H1 (cell line): ENCODE results near the gene FXYD7. TPM values are rescaled to one million over a fixed set of nuclear protein-coding genes. Genes with fewer than 3 reads are reported as not detected.

Source experiments
- polyA plus RNA-seq, 7 experiments: library from polyadenylated mRNA; depleted of rRNA in 3 of 7; stranded (reverse) in 5 of 7; unstranded in 2 of 7; fragments of >200 nt in 5 of 7; fragments of 200-250 nt in 2 of 7; gene quantifications; 1 replicate in 5 of 7; 2 replicates in 1 of 7; 4 replicates in 1 of 7; pipeline versions ENCODE4 v1.2.1 to v1.2.3, GENCODE V29; 2011 to 2013; ENCODE audit warnings: missing spikeins in 2 of 7, mixed read lengths in 2 of 7
- total RNA-seq: library from RNA; stranded (reverse); fragmentation: NEBNext Ultra II Directional; extraction: Animal tissue kit (Norgen Biotek cat#: 25700); gene quantifications from 2 replicates; pipeline ENCODE4 v1.2.1, GENCODE V29; 2021
- TF ChIP-seq, protein P1 (sequence below): fragments of 300-600 bp; sonication (generic); IDR thresholded peaks from 2 replicates; pipeline ENCODE4 v1.7.1; 2012; ENCODE audit warnings: low read length, moderate library complexity, mild to moderate bottlenecking, inconsistent platforms; ENCODE audit not compliant: insufficient replicate concordance

Gene FXYD7
- total and polyA plus RNA-seq, 2 of the 8 experiments (the other 6 are each of a cell fraction or from before 2014, with no cell fraction given): 12.1 to 14.3 TPM

DNA sequence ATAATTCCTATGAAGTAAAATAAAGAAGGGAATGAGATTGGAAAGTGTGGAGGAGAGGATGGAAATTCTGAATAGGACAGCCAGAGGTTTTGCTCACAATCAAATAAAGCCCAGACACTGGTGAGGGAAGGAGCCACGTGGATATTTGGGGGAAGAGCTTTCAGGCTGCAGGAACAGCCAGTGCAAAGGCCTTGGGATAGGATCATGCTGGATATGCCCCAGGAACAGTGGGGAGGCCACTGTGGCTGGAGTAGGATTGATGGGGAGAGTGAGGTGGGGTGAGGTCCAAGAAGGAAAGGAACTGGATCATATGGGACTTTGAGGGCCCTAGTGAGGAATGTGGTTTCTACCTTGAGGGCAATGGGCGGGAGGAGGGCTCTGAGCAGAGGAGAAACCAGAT is 7.4 kb downstream of the FXYD7 start (continued):
- TF ChIP-seq, protein P1, sequence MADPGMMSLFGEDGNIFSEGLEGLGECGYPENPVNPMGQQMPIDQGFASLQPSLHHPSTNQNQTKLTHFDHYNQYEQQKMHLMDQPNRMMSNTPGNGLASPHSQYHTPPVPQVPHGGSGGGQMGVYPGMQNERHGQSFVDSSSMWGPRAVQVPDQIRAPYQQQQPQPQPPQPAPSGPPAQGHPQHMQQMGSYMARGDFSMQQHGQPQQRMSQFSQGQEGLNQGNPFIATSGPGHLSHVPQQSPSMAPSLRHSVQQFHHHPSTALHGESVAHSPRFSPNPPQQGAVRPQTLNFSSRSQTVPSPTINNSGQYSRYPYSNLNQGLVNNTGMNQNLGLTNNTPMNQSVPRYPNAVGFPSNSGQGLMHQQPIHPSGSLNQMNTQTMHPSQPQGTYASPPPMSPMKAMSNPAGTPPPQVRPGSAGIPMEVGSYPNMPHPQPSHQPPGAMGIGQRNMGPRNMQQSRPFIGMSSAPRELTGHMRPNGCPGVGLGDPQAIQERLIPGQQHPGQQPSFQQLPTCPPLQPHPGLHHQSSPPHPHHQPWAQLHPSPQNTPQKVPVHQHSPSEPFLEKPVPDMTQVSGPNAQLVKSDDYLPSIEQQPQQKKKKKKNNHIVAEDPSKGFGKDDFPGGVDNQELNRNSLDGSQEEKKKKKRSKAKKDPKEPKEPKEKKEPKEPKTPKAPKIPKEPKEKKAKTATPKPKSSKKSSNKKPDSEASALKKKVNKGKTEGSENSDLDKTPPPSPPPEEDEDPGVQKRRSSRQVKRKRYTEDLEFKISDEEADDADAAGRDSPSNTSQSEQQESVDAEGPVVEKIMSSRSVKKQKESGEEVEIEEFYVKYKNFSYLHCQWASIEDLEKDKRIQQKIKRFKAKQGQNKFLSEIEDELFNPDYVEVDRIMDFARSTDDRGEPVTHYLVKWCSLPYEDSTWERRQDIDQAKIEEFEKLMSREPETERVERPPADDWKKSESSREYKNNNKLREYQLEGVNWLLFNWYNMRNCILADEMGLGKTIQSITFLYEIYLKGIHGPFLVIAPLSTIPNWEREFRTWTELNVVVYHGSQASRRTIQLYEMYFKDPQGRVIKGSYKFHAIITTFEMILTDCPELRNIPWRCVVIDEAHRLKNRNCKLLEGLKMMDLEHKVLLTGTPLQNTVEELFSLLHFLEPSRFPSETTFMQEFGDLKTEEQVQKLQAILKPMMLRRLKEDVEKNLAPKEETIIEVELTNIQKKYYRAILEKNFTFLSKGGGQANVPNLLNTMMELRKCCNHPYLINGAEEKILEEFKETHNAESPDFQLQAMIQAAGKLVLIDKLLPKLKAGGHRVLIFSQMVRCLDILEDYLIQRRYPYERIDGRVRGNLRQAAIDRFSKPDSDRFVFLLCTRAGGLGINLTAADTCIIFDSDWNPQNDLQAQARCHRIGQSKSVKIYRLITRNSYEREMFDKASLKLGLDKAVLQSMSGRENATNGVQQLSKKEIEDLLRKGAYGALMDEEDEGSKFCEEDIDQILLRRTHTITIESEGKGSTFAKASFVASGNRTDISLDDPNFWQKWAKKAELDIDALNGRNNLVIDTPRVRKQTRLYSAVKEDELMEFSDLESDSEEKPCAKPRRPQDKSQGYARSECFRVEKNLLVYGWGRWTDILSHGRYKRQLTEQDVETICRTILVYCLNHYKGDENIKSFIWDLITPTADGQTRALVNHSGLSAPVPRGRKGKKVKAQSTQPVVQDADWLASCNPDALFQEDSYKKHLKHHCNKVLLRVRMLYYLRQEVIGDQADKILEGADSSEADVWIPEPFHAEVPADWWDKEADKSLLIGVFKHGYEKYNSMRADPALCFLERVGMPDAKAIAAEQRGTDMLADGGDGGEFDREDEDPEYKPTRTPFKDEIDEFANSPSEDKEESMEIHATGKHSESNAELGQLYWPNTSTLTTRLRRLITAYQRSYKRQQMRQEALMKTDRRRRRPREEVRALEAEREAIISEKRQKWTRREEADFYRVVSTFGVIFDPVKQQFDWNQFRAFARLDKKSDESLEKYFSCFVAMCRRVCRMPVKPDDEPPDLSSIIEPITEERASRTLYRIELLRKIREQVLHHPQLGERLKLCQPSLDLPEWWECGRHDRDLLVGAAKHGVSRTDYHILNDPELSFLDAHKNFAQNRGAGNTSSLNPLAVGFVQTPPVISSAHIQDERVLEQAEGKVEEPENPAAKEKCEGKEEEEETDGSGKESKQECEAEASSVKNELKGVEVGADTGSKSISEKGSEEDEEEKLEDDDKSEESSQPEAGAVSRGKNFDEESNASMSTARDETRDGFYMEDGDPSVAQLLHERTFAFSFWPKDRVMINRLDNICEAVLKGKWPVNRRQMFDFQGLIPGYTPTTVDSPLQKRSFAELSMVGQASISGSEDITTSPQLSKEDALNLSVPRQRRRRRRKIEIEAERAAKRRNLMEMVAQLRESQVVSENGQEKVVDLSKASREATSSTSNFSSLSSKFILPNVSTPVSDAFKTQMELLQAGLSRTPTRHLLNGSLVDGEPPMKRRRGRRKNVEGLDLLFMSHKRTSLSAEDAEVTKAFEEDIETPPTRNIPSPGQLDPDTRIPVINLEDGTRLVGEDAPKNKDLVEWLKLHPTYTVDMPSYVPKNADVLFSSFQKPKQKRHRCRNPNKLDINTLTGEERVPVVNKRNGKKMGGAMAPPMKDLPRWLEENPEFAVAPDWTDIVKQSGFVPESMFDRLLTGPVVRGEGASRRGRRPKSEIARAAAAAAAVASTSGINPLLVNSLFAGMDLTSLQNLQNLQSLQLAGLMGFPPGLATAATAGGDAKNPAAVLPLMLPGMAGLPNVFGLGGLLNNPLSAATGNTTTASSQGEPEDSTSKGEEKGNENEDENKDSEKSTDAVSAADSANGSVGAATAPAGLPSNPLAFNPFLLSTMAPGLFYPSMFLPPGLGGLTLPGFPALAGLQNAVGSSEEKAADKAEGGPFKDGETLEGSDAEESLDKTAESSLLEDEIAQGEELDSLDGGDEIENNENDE: no peak
